Fibroblast of gingiva (primary cell): Measurements from ENCODE around the gene AGAP1.

Experiments
- DNase-seq: peaks from one replicate; pipeline ENCODE4 v3.0.0-alpha.2; 2011; ENCODE audit warnings: low read depth

AGAP1 gene

DNA sequence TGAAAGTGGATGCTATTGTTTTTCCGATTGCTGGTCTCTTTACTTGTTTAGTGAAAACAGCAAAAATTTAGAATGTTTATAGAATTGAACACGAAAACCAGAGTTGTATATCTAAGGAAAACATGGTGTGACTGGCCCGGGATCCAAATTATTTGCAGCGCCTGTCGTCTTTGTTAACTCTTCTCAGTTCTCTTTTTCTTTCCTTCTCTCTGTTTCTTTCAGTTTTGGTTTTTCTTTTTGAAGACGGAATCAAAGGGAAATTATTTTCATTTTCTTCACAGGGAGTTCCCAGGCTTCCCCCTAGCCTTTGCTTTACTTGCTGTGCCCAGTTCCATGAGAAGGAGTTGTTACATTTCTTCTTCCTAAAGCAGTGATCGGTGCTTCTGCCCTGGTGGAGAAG, 76.0 kb downstream of the AGAP1 start:
- no peak for DNase-seq

DNA sequence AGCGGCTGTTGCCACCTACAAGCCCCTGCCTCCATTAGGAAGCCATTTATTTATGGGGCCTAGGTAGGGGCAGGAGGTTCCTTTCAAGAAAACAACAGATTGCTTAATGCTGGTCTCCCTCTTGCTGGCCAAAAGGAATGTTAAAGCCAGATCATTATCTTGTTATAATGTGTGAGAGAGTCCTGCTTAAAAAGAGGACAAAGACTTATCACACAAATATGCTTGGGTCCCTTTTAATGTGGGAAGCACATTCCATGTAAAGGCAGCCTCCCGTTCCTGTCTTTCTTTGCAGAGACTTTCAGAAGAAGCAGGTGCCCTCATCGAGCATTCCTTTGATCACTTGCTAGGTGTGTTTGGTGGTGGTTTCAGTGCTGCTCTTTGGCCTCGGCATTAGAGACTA, 76.4 kb downstream of the AGAP1 start:
- no peak for DNase-seq

DNA sequence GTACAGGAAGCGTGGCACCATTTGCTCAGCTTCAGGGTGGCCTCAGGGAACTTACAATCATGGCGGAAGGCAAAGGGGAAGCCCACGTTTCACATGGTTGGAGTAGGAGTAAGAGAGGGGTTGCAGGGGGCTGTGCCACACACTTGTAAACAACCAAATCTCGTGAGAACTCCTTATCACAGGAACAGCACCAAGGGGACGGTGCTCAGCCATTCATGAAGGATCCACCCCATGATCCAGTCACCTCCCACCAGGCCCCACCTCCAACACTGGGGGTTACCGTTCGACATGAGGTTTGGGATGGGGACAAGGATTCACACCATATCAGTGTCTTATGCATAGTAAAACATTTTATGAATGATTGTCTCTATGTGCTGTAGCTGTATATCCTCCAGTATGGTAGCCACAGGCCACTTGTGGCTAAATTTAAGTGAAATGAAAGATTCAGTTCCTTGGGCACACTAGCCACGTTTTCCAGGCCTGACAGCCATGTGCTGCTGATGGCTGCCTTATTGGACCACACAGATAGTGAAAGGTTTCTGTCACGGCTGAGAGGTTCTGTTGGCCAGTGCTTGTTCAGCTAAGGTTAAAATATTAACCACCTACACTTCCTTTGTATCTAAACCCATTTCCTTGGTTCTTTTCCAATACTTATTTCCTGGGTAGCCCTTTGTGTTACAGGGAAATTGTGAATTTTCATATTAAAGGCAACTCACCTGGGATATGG, 77.3 kb downstream of the AGAP1 start:
- DNase-seq, result no peak

DNA sequence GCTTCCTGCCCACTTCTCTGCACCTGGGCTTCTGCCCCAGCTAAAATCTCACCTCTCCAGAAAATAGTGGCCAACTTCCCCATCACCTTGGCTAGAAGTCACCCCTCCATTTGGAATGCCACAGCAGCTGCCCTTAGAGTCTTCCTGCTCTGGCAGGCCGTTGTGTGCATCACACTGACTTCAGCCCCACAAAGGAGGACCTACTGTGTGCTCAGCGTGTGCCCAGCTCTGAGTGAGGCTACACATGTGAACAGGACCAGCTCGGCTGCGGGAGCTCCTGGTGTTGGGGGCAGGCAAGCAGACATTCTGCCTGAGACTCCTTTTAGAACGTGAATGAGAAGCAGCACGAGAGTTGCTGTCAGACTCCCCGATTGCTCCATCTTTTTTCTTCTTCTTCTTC, 78.7 kb downstream of the AGAP1 start:
- no peak for DNase-seq

DNA sequence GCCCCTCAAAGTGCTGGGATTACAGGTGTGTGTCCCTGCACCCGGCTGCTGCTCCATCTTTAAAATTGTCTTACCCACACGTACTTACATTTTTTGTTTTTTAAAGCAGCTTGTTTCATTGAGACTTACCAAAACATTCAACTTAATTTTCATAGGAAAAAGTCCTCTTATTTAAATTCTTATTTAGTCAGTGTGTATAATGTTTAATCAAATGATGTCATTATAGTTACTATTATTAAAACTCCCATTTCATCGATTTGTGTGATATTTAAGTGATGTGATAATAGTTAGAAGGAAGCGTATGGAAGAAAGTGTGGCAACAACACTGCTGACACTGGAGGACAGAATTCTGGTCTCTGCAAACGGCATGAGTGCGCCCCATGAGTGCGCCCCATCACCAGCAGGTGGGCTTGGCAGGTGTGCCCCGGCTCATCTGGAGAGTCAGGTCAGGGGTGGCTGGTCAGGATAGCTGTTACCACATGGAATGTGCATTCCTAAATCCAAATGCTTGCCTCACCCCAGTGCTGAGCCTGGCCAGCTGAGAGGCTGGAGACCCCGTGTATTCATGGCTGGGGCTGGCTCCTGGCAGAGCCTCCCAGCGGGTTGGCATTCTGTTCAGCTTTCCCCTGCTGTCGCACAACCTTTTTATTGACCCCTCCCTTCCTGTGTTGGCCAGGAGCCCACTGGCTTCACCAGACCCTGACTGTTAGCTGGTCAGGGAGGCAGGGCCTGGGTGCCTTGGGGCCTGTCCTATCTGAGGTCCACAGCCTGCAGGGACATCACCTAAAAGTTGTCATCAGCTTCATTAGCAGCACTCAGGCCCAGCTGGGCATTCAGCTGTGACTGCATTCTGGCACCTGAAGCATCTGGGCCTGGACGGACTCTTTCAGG, 79.7 kb downstream of the AGAP1 start:
- no peak for DNase-seq

DNA sequence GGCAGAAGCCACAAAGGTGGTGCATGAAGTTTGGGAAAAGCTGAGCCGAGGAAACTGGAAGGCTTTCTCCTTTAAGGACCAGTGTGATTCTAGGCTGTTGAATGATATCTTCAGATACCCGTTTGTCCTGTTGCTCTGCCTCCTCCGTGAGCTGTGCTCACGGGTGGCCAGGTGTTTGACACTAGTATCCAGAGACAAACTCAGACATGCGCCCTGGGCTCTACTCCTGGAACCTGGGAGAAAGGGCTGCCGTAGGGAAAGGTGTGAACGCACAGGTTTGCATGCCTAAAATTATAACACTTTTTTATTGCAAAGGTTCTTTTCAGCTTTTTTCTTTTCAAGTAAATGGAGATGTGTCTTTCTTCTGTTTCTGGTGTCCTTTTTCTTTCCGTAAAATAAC, 81.6 kb downstream of the AGAP1 start:
- DNase-seq, result no peak

DNA sequence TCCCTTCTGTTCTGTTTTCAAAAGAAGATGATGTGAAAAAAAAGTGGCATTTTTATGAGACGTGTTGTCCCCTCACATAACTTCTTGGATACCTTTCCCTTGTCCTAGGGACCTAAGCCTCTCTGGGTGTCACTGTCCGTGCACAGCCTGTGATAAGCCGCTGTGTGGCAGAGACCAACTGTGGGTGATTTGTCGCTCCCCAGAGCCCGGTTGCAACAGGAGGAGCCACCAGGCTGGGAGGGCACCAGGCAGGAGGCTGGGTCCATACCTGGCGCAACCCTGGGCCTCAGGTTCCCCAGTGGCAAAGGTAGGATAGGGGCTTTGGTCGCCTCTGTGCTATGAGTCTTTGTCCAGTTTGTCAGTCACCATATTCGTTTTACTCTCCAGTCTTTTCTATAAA, 82.1 kb downstream of the AGAP1 start:
- DNase-seq, result no peak

DNA sequence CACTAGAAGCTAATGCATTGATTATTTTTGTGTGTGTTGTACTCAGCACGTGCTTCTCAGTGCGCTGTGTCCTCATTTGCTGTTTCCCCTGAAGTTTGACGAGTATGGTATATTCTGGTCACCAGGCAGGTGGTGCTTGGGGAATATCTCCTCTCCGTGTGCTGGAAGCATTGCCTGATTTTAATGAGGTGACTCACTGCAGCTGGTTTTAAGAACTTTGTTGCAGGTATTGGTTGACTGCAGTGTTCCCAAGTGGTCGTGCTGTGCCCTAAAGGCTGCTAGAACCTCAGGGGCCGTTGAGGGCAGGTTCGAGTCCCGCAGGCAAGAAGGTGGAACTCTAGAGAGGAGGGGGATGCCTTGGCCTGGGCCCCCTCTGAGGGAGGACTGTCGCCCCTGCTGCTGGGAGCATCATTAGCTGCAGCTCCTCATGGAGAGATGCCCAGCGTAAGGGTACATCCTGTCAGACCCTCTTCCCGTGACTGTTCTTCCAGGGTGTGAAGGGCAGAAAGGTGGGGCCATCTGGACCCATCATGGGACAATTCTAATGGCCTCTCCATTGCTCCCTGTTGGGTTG, 82.6 kb downstream of the AGAP1 start:
- DNase-seq, result no peak

DNA sequence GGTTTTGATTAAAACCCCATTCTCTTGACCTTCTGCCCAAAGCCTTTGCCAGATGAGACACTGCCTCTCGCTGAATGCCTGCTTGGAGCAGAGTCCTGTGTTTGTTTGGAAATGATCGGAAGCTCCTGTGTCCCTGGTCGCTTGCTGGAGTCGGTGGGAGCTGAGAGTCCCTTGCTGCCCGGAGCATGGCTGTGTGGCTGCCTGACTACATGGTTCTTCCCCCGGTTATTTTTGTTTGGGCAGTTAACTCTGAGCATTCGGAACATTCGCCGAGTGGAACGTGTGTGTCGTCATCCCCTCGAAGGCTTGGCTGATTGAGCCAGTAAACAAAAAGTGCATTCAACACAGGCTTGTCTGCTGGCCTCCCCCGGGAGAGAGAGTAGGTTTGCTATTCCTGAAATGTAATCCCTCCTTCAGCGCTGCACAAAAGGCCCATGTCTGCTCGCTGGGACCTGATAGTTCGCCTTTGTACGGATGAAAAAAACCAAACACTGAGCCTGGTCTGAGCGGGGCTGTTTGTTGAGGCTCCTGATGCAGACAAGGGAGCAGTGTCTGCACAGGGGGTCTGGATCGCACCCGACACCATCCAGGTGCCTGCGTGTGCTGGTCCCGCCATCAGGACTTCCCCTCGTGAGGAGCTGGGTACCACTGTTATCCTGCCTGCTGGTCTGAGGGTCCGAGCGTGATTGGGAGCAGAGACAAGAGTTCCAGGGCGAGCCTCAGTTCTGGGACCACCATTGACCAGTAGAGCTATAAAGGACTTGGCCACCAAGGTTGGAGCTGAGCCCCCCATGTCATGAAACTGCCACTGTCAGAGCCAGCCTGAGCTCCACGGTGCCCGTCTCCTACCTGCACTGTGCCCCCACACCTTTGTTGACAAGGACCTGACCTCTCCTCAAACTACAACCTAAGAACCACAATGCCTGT, 83.8 kb downstream of the AGAP1 start:
- DNase-seq, result peak; percentile 77

DNA sequence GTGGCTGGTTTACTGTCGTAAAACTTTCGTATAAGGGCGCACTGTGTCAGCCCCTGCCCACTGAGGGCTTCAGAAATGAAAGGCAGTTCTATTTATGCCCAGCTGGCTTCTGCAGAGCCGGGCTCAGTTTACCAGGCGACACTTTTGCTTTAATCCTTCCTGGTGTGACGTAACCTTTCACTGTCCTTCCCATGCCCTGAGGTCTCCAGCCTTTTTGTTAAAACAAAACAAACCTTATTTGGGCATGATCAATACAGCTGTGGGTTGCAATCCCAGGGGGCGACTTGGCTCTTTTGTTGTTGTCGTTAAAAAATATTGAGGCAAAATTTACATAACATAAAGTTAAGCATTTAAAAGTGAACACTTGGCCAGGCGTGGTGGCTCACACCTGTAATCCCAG, 85.3 kb downstream of the AGAP1 start:
- no peak for DNase-seq

DNA sequence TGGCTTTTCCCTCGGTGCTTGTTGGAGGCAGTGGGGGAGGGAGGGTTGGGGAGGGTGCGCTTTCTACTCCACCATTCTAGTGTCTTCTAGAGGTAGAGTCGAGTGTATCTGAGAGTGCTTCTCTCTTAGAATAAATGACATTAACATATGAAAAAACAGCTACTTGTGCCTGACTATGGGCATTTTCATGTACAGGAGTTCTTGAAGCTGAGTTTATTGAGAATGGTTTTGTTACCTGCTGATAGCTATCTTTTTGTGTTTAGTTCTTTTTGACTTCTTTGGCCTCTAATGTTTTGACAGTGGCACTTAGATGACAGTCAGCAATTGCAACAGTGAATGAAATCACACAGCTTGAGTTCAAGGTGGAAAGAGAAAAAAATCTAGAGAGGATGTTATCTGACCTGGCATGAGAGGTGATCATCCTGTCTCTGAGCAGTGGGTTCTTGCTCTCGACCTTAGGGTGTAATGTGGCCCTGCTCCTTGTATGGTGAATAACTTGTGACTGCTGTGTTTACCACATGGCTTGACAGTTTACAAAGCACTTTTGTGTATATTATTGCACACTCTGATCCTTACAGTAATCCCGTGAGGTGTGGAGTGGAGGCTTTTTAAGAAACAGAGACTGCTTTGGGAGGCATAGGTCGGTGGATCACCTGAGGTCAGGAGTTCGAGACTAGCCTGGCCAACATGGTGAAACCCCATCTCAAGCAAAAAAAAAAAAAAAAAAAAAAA, 86.7 kb downstream of the AGAP1 start:
- DNase-seq, result no peak

DNA sequence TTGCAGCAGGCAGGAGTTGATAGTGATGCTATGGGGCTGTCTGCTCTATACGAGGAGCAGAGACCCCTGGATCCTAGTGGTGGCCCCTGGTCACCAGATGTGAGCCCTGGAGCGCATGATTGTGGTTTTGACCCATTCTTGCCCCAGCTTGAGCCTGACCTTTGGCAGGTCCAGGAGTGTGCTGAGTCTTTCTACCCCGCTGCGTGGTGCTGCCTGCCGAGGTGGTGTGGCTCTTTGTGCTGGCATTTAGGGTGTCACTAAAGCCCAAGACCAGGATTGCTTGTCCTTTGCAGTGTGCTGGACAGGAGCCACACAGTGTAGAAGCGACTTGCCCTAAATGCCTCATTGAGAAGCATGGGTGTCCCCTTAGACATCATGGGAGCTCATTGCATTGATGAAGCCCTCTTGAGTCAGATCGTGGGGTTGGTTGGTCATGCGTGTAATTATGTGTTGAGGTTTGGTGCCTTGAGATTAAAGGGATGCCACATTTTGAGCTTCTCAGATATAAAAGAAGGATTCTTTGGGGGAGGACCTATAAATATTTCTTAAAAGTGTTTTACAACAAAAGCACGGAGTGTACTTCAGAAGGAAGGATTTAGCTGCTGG, 88.3 kb downstream of the AGAP1 start:
- DNase-seq, result no peak

DNA sequence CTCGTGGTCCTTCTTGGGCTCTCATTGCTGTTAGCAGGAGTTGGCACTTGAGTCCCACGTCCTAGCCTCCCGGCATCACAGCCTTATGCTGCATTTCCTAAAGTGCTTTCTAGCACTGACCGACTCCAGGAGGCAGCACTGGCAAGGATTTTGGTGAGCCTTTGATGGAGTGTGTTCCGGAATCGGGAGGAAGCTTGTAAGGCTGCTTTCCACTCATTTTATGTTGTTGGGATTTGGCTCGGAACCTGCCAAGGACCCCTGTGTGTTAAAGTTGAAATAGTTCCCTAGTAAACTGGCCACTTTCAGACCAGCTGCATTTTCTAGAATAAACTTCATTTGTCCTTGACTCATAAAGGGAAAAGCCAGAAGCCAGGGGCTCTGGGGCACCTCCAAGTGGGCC, 88.9 kb downstream of the AGAP1 start:
- DNase-seq, result no peak

DNA sequence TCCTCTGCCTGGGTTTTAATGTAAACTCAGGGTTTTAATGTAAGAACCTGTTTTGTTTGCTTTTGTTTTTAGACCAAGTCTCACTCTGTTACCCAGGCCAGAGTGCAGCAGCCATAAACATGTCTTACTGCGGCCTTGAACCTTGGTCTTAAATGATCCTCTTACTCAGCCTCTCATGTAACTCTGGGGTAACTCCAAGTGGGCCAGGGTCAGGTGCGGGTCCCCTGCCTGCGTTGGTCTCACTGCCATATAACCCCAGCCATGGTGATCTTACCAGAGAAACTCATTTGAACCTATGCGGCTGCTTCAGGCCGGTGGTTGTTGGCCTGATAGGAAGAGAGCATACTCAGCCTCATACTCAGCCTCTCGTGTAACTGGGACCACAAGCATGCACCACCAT, 89.3 kb downstream of the AGAP1 start:
- no peak for DNase-seq

DNA sequence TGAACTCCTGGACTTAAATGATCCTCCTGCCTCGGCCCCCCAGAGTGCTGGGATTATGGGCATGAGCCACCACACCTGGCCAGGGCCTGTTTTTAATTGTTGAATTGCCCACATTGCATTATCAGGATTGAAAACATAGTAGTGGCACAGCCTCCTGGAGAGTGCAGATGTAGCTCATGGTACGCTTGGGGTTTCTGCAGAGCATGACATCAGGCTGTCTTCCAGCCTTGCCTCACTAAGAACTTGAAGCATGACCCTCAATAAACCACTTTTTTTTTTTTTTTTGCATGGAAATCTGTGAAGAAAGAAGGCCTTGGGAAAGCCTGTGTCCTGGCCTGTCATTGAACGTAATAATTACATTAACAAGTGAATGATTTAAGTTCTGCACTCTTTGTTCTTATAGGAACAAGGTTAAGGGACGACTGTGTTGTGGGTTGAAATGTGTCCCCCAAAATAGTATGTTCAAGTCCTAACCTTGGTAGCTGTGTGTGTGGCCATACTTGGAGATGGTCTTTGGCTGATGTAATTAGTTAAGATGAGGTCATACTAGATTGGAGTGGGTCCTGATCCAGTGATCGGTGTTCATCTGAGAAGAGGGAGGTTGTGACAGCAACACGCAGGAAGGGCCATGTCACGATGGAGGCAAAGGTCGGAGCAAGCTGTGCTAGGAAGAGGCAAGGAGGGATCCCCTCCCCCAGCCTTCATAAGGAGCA, 90.2 kb downstream of the AGAP1 start:
- DNase-seq, result no peak

DNA sequence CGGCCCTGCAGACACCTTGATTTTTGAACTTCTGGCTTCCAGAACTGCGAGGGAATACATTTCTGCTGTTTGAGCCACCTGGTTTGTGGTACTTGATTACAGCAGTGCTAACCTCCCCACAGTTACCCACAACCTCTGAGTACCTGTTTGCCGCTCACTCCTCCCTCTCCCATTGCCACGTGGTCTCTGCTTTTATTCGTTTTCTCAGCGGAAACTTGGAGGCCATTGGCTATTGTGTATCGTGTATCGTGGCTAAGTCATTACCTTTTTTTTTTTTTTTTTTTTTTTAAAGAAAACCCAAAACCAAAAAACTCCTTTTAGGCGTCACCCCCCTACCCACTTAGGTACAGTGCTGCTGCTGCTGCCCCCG, 90.8 kb downstream of the AGAP1 start:
- DNase-seq, result no peak

DNA sequence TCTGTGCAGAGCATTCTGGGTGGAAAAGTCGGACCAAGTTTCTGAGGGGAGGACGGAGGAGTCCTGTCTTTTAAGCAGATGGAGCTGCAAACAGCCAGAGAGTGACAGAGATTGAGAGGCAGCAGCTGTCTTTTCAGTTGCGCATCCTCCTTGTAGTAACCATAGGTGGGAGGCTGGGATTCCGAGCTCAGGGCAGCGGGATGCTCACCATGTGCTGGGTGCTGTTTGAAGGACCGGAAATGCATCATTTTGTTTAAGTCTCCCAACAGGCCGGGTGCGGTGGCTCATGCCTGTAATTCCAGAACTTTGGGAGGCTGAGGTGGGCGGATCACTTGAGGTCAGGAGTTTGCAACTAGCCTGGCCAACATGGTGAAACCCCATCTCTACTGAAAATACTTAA, 93.4 kb downstream of the AGAP1 start:
- DNase-seq, result no peak

DNA sequence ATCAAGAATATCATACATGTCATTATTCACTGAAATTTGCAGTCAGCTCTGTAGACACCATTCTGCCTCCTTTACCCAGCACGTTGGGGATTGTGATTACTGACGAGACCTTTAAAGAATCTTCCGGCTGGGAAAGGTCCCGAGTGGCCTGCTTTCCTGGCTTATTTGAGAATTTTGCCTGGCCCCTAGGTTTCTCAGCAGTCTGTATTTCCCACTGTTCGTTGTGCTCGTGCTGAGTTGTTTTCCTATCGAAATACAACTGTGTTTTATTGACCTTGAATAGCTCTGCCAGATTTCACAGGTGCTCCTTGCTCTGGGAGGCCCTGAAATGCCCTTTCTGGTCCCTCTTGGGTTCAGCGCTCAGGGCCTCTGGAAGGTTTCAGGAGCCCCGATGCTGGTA, 94.9 kb downstream of the AGAP1 start:
- DNase-seq, result no peak

DNA sequence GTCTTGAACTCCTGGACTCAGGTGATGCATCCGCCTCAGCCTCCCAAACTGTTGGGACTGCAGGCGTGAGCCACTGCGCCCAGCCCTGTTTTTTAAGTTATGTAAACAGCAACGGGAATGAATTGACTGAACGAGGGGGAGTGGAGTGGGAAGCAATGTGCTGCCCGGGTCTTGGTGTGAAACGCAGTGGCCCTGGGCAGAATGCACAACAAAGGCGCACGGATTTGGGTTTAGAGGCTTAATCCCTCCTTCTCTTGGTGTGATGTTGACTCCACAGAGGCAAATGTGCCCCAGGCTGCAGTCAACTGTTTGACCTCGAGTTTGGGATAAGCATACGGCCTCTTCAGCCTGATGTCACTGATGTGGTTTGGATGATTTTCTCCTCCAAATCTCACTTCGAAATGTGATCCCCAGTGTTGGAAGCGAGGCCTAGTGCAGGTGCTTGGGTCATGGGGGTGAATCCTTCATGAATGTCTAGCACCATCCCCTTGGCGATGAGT, 97.4 kb downstream of the AGAP1 start:
- no peak for DNase-seq

DNA sequence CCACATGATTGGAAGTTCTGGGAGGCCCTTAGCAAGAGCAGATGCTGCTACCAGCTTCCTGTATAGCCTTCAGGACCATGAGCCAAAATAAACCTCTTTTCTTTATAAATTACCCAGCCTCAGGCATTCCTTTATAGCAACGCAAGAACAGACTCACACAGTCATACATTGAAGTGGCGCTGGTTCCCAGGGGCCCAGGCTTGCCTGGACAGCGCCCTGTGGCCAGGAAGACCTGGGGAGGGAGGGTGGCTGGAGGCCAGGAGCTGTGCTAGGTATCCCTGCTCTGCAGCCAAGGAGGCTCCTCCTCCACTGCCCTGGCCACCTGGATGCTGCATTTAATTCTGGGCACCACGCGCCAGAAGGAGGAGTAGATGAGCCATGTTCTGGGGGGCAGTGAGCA, 98.1 kb downstream of the AGAP1 start:
- DNase-seq, result no peak
